ENCODE data around the gene OCRL. TPM values are rescaled to one million over a fixed set of nuclear protein-coding genes. Genes with fewer than 3 reads are reported as not detected.
A peak's percentile ranks its signal among the peaks of the same experiment; 100 is the strongest.

Gene OCRL
- total and polyA plus RNA-seq, 2 of the 13 experiments (the other 11 are each of a cell fraction or from before 2014, with no cell fraction given): 13.4 to 32.0 TPM

DNA sequence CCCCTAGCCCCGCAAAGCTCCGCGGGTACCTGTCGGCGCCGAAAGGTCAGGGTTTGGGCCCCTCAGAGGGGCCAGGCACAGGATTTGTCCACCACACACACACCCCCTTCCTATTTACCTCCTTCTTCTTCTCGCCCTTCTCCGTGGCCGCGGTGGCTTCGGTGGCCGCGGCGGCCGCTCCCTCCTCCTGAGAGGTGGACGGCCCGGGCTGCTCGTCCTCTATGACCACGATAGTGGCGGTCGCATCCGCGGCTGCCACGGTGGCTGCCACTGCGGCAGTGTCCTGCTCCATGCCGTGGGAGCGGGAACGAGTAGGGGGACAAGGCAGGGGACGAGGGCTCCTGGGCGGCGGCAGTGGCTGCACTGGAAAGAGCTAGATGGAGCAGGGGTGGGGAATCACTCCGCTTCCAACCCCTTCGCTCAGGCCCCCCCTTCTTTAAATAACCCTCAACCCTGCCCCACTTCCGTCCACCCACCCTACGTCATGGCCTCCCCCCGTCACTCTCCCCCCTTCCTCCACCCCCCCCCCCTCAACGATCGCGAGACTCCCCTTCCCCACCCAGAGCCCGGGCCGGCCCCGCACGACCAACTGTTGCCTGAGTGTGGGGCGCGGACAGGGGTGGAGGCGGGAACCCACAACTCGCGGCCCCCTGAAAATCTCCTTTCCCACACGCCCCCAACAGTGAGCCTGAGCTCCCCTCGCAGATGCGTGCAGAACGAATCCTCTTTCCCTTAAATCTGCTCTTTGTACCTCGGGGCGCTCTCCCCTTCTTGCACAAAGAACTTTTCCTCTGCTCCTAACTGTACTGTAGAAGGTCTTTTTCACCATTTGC lies 16.8 kb upstream of the OCRL start, which contains the start of gene SMARCA1 (continued):
- TF ChIP-seq GABPA (IDR thresholded peaks at IDR 0.05; ENCODE audit: low read depth, low read length) (no peak), GABPA (CRISPR knock-in tag; IDR thresholded peaks at IDR 0.05; ENCODE audit: low read depth) (peak; percentile 63), SAP130 (CRISPR knock-in tag; IDR thresholded peaks at IDR 0.05; ENCODE audit: low read depth) (peak; percentile 49; the same call in 1 of the 2 replicates), GTF2F1 (IDR thresholded peaks at IDR 0.05; ENCODE audit: low read length) (0 out of 2 replicates have a peak, but pooled peaks have one; percentile 32), DMAP1 (CRISPR knock-in tag; IDR thresholded peaks at IDR 0.05) (0 out of 2 replicates have a peak, but pooled peaks have one; percentile 24), XRCC5 (optimal IDR thresholded peaks at IDR 0.05; ENCODE audit: low read length) (no peak), SETDB1 (CRISPR knock-in tag; IDR thresholded peaks at IDR 0.05; ENCODE audit: borderline replicate concordance) (no peak), HES4 (CRISPR knock-in tag; IDR thresholded peaks at IDR 0.05; ENCODE audit: borderline replicate concordance) (0 out of 2 replicates have a peak, but pooled peaks have one; percentile 72), ZNF644 (CRISPR knock-in tag; IDR thresholded peaks at IDR 0.05; ENCODE audit: low read depth) (no peak), NAIF1 (CRISPR knock-in tag; IDR thresholded peaks at IDR 0.05; ENCODE audit: borderline replicate concordance) (0 out of 2 replicates have a peak, but pooled peaks have one; percentile 16), HNRNPLL (IDR thresholded peaks at IDR 0.05; ENCODE audit: low read depth, low read length, poor library complexity, severe bottlenecking) (peak; percentile 44), ELF3 (CRISPR knock-in tag; IDR thresholded peaks at IDR 0.05) (no peak), TBL1XR1 (IDR thresholded peaks at IDR 0.05; ENCODE audit: borderline replicate concordance, low read length, partially characterized antibody) (no peak), ZNF619 (CRISPR knock-in tag; IDR thresholded peaks at IDR 0.05) (no peak), POLR2G (IDR thresholded peaks at IDR 0.05; ENCODE audit: low read depth, low read length) (peak; percentile 88)
- TF ChIP-seq, protein P1, sequence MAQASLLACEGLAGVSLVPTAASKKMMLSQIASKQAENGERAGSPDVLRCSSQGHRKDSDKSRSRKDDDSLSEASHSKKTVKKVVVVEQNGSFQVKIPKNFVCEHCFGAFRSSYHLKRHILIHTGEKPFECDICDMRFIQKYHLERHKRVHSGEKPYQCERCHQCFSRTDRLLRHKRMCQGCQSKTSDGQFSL (CRISPR knock-in tag; IDR thresholded peaks at IDR 0.05): peak; percentile 88
- TF ChIP-seq, protein P2, sequence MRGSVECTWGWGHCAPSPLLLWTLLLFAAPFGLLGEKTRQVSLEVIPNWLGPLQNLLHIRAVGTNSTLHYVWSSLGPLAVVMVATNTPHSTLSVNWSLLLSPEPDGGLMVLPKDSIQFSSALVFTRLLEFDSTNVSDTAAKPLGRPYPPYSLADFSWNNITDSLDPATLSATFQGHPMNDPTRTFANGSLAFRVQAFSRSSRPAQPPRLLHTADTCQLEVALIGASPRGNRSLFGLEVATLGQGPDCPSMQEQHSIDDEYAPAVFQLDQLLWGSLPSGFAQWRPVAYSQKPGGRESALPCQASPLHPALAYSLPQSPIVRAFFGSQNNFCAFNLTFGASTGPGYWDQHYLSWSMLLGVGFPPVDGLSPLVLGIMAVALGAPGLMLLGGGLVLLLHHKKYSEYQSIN (CRISPR knock-in tag; IDR thresholded peaks at IDR 0.05; ENCODE audit: borderline replicate concordance): no peak
- TF ChIP-seq, protein P3, sequence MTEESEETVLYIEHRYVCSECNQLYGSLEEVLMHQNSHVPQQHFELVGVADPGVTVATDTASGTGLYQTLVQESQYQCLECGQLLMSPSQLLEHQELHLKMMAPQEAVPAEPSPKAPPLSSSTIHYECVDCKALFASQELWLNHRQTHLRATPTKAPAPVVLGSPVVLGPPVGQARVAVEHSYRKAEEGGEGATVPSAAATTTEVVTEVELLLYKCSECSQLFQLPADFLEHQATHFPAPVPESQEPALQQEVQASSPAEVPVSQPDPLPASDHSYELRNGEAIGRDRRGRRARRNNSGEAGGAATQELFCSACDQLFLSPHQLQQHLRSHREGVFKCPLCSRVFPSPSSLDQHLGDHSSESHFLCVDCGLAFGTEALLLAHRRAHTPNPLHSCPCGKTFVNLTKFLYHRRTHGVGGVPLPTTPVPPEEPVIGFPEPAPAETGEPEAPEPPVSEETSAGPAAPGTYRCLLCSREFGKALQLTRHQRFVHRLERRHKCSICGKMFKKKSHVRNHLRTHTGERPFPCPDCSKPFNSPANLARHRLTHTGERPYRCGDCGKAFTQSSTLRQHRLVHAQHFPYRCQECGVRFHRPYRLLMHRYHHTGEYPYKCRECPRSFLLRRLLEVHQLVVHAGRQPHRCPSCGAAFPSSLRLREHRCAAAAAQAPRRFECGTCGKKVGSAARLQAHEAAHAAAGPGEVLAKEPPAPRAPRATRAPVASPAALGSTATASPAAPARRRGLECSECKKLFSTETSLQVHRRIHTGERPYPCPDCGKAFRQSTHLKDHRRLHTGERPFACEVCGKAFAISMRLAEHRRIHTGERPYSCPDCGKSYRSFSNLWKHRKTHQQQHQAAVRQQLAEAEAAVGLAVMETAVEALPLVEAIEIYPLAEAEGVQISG (CRISPR knock-in tag; IDR thresholded peaks at IDR 0.05): no peak
- TF ChIP-seq, protein P4, sequence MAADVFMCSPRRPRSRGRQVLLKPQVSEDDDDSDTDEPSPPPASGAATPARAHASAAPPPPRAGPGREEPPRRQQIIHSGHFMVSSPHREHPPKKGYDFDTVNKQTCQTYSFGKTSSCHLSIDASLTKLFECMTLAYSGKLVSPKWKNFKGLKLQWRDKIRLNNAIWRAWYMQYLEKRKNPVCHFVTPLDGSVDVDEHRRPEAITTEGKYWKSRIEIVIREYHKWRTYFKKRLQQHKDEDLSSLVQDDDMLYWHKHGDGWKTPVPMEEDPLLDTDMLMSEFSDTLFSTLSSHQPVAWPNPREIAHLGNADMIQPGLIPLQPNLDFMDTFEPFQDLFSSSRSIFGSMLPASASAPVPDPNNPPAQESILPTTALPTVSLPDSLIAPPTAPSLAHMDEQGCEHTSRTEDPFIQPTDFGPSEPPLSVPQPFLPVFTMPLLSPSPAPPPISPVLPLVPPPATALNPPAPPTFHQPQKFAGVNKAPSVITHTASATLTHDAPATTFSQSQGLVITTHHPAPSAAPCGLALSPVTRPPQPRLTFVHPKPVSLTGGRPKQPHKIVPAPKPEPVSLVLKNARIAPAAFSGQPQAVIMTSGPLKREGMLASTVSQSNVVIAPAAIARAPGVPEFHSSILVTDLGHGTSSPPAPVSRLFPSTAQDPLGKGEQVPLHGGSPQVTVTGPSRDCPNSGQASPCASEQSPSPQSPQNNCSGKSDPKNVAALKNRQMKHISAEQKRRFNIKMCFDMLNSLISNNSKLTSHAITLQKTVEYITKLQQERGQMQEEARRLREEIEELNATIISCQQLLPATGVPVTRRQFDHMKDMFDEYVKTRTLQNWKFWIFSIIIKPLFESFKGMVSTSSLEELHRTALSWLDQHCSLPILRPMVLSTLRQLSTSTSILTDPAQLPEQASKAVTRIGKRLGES (CRISPR knock-in tag; IDR thresholded peaks at IDR 0.05; ENCODE audit: borderline replicate concordance): no peak
- TF ChIP-seq, protein P5, sequence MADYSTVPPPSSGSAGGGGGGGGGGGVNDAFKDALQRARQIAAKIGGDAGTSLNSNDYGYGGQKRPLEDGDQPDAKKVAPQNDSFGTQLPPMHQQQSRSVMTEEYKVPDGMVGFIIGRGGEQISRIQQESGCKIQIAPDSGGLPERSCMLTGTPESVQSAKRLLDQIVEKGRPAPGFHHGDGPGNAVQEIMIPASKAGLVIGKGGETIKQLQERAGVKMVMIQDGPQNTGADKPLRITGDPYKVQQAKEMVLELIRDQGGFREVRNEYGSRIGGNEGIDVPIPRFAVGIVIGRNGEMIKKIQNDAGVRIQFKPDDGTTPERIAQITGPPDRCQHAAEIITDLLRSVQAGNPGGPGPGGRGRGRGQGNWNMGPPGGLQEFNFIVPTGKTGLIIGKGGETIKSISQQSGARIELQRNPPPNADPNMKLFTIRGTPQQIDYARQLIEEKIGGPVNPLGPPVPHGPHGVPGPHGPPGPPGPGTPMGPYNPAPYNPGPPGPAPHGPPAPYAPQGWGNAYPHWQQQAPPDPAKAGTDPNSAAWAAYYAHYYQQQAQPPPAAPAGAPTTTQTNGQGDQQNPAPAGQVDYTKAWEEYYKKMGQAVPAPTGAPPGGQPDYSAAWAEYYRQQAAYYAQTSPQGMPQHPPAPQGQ (CRISPR knock-in tag; IDR thresholded peaks at IDR 0.05; ENCODE audit: borderline replicate concordance): no peak

Measured in HepG2 (cell line).